Peyer's patch (tissue), 4 donors: ENCODE measurements around the gene ANGPTL4.

Source experiments
- CTCF ChIP-seq, 6 experiments: fragments of 450-650 bp in 4 of 6; fragments of 200-600 bp in 2 of 6; sonication (generic) in 1 of 6; IDR thresholded peaks; one replicate each; pipeline ENCODE4 v1.5.1; 2017 to 2019; ENCODE audit warnings: antibody characterized with exemption in 6 of 6, mild to moderate bottlenecking in 3 of 6, moderate library complexity in 1 of 6
- POLR2A ChIP-seq, 2 donors: fragments of 450-650 bp; IDR thresholded peaks; one replicate each; pipeline ENCODE4 v1.5.1; 2017; ENCODE audit warnings: antibody characterized with exemption in 2 of 2, mild to moderate bottlenecking in 2 of 2, moderate library complexity in 2 of 2

GRCh38 chr19:8323781-8324185, 40.2 kb upstream of the ANGPTL4 start:
- no peak for TF ChIP-seq CTCF (IDR thresholded peaks at IDR 0.05)
- no peak for TF ChIP-seq POLR2A (IDR thresholded peaks at IDR 0.05)
